Measurements from ENCODE around the gene REP15.

DNA sequence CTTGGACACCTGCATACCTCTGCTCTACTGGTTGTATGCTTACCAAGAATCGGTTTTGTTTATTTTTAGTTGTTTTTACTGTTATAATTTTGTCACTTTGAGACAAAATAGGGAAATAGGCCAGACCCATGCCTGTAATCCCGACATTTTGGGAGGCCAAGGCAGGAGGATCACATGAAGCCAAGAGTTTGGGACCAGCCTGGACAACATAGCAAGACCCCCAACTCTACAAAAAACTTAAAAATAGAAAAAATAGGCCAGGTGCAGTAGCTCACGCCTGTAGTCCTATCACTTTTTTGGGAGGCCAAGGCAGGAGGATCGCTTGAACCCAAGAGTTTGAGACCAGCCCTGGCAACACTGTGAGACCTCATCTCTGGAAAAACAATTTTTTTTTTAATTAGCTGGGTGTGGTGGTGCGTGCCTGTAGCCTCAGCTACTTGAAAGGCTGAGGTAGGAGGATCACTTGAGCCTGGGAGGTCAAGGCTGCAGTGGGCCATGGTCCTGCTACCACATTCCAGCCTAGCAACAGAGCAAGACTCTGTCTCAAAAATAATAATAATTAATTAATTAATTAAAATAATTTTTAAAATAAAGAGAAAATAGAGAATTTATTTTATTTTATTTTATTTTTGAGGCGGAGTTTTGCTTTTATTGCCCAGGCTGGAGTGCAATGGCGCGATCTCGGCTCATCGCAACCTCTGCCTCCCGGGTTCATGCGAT lies 13.1 kb downstream of the REP15 start:
- no peak for TF ChIP-seq OVOL2 (CRISPR knock-in tag; IDR thresholded peaks at IDR 0.05; ENCODE audit: borderline replicate concordance)
- TF ChIP-seq RELA (CRISPR knock-in tag; IDR thresholded peaks at IDR 0.05; ENCODE audit: borderline replicate concordance): no peak

Measured in WTC11 (cell line).